ENCODE measurements around the gene CHERP. TPM values are rescaled to one million over a fixed set of nuclear protein-coding genes. Genes with fewer than 3 reads are reported as not detected.

CHERP gene
- total and polyA plus RNA-seq, 2 of the 8 experiments (the other 6 are each of a cell fraction or from before 2014, with no cell fraction given), result 13.9 to 73.7 TPM

GRCh38 chr19:16473875-16474392, 68.3 kb downstream of the CHERP start:
- ChIA-PET POLR2A (ENCODE audit: partially characterized antibody) (interaction anchor here (1.6 to 2.1 kb wide), 2 partner anchors 21 to 22 kb away, joined by 4 to 6 read pairs; partner anchors contain the start of genes C19orf44 and CALR3), CTCF (ENCODE audit: partially characterized antibody) (interaction anchor here (1.1 to 1.8 kb wide), 2 partner anchors 32 to 44 kb away, joined by 3 read pairs; no protein-coding TSS in a partner anchor)
- Histone ChIP-seq H2BK5ac (ENCODE audit: low read depth, low read length) (no peak overlapping the region), H3K79me1 (ENCODE audit: low read depth, low read length) (peaks cover 5% of the 10 kb centered on the region; the same call in 1 of the 2 replicates), H4K91ac (replicated peaks; ENCODE audit: insufficient read length, low read length) (no peak overlapping the region), H2AK5ac (ENCODE audit: low read depth, low read length) (no peak overlapping the region), H3K23me2 (ENCODE audit: low read depth, low read length) (peaks cover 8% of the 10 kb centered on the region; the same call in 1 of the 2 replicates), H2AFZ (ENCODE audit: low read length) (no peak overlapping the region), H3K4ac (replicated peaks; ENCODE audit: insufficient read length, low read depth, low read length) (no peak overlapping the region), H4K20me1 (replicated peaks in 1 of 2; ENCODE audit: control insufficient read depth in 1 of 2, insufficient read depth in 2 of 2, low read length in 2 of 2) (peaks cover 0 to 9% of the 10 kb centered on the region in 2 experiments), H3K4me1 (replicated peaks in 1 of 4; ENCODE audit: control insufficient read depth in 3 of 4, insufficient read depth in 4 of 4, low read length in 3 of 4) (peaks cover 0 to 6% (median 0%) of the 10 kb centered on the region in 4 experiments; a peak in 4 of 7 replicates), H3K4me3 (ENCODE audit: extremely low read depth in 1 of 4, insufficient read depth in 2 of 4, low read depth in 3 of 4, low read length in 4 of 4) (no peak overlapping the region), H3K9me3 (ENCODE audit: insufficient read depth in 2 of 2, low read depth in 1 of 2, low read length in 1 of 2) (peaks cover 0 to 5% of the 10 kb centered on the region in 2 experiments; a peak in 1 of 4 replicates), H3K36me3 (ENCODE audit: control insufficient read depth in 2 of 4, insufficient read depth in 4 of 4, low read length in 3 of 4) (no peaks in the 10 kb centered on the region), H2BK120ac (replicated peaks; ENCODE audit: low read depth, low read length) (no peak overlapping the region), H3K23ac (ENCODE audit: insufficient read length) (no peak overlapping the region), H3K18ac (ENCODE audit: extremely low read depth, low read length) (no peak overlapping the region), H4K8ac (ENCODE audit: extremely low read depth, insufficient read depth, low read length) (no peak overlapping the region), H3K27me3 (replicated peaks in 1 of 4; ENCODE audit: control insufficient read depth in 3 of 4, extremely low read depth in 1 of 4, insufficient read depth in 3 of 4, low read length in 3 of 4) (no peaks in the 10 kb centered on the region), H3K9ac (replicated peaks in 1 of 4; ENCODE audit: extremely low read depth in 1 of 4, low read depth in 3 of 4, low read length in 3 of 4) (no peak overlapping the region), H3K14ac (ENCODE audit: insufficient read length) (no peak overlapping the region), H3K56ac (replicated peaks; ENCODE audit: insufficient read length, low read depth, low read length) (no peak overlapping the region), H2BK15ac (ENCODE audit: low read length) (no peak overlapping the region), H3K27ac (ENCODE audit: low read depth, low read length) (no peak overlapping the region), H4K5ac (ENCODE audit: insufficient read length, low read depth, low read length) (no peak overlapping the region), H3K79me2 (ENCODE audit: control insufficient read depth in 1 of 2, insufficient read depth in 2 of 2, low read length in 2 of 2) (peaks cover 11 to 23% of the 10 kb centered on the region in 2 experiments), H3K4me2 (ENCODE audit: insufficient read depth in 1 of 2, low read depth in 2 of 2, low read length in 2 of 2) (no peak overlapping the region), H2BK20ac (ENCODE audit: low read length) (no peak overlapping the region), H2BK12ac (ENCODE audit: low read depth, low read length) (no peak overlapping the region)
- FAIRE-seq (no peak), DNase-seq (ENCODE audit: low read depth in 1 of 2, low spot score in 2 of 2) (no peak)
- 92% methylated on average over 13 of the region's 13 CpGs; no CpG with 5 or more reads in 1 of the 2 experiments for WGBS, 2 experiments (ENCODE audit: extremely low coverage in 1 of 2, insufficient coverage in 1 of 2, insufficient read length in 1 of 2, insufficient replicate concordance in 2 of 2, low coverage in 1 of 2, low lambda C conversion rate in 2 of 2, missing lambda C conversion rate in 1 of 2)
- TF ChIP-seq EGR1 (IDR thresholded peaks at IDR 0.05; ENCODE audit: borderline replicate concordance, low read depth, low read length) (no peak), RXRA (IDR thresholded peaks at IDR 0.05; ENCODE audit: insufficient read depth, low read depth, low read length) (no peak), SIRT6 (IDR thresholded peaks at IDR 0.05; ENCODE audit: low read length) (no peak), HDAC6 (IDR thresholded peaks at IDR 0.05; ENCODE audit: low read depth, low read length) (no peak), CHD1 (IDR thresholded peaks at IDR 0.05; ENCODE audit: low read depth, low read length) (no peak), JUND (IDR thresholded peaks at IDR 0.05; ENCODE audit: low read length) (no peak), SIX5 (IDR thresholded peaks at IDR 0.05; ENCODE audit: low read depth, low read length) (no peak), BRCA1 (IDR thresholded peaks at IDR 0.05; ENCODE audit: low read depth, low read length) (no peak), SP4 (IDR thresholded peaks at IDR 0.05; ENCODE audit: low read length) (no peak), GTF2F1 (IDR thresholded peaks at IDR 0.05; ENCODE audit: borderline replicate concordance, low read depth, low read length) (no peak)

Data from H1 (cell line).